T-helper 1 cell (primary cell): ENCODE results near the gene C6orf118.

Source experiments
- DNase-seq, 5 donors: peaks; one replicate each; pipeline ENCODE4 v3.0.0-alpha.2; 2012 to 2020
- total RNA-seq, 4 donors: gene quantifications; one replicate each; lab custom pipeline; 2026; lab: John Stamatoyannopoulos, UW

C6orf118 gene
- total RNA-seq, result 0 reads per million in 4 donors

GRCh38 chr6:165308926-165309731 lies at the start of gene C6orf118:
Gene C6orf118, minus strand, starts transcription at chr6:165309605. Its CDS starts 19 bp downstream, at chr6:165309586.
- no peak for DNase-seq

- DNase-seq, result no peak
Observed at GRCh38 chr6:165345700-165346099, 36.3 kb upstream of the C6orf118 start.

GRCh38 chr6:165340532-165340931 lies 31.1 kb upstream of the C6orf118 start:
- DNase-seq, result no peak

DNA sequence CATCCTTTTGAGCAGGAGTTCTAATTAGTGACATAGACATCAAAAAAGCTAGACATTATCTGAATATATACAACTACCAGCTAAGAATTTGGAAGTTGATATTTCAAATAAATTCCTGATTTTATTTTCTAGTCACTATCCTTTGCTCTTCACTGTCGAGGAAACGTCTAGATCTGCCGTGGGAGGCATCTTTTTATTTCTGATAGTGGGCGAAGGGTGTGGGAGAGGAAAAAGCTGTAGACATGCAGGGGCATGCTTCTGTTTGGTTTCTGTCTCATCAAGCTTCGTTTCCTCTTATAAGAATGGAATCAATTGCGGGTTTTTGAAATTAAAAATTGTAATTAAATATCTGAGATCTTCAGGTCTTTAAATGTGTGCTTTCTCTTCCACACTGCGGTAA lies 16.2 kb upstream of the C6orf118 start:
- DNase-seq, result no peak

DNA sequence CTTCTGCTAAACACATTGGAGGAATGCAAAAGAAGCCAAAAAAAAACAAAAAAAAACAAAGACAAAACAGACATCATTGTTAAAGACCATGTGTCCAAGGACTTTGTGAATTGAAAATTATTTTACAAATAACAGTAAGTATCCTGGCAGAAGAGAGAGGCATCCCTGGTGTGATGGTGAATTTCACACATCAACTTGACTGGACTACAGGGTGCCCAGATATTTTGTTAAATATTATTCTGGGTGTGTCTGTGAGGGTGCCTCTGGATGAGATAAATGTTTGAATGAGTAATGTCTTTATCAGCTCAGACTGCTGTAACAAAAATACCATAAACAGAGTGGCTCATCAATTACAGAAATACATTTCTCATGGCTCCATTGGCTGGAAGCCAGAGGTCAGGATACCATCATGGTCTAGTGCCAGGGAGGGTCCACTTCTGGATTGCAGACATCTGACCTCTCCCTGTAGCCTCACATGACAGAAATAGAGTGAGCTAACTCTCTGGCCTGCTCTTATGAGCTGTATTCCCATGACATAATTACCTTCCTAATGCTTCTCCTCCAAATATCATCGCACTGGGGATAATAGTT lies 12.2 kb upstream of the C6orf118 start:
- no peak for DNase-seq

GRCh38 chr6:165321150-165321549 lies 11.7 kb upstream of the C6orf118 start:
- no peak for DNase-seq

- DNase-seq, result no peak
Observed at GRCh38 chr6:165317723-165318122, 8.3 kb upstream of the C6orf118 start.

GRCh38 chr6:165306955-165307354 lies 2.5 kb downstream of the C6orf118 start:
- DNase-seq, result no peak

GRCh38 chr6:165301372-165302246 lies 7.8 kb downstream of the C6orf118 start:
- DNase-seq, result no peak

DNA sequence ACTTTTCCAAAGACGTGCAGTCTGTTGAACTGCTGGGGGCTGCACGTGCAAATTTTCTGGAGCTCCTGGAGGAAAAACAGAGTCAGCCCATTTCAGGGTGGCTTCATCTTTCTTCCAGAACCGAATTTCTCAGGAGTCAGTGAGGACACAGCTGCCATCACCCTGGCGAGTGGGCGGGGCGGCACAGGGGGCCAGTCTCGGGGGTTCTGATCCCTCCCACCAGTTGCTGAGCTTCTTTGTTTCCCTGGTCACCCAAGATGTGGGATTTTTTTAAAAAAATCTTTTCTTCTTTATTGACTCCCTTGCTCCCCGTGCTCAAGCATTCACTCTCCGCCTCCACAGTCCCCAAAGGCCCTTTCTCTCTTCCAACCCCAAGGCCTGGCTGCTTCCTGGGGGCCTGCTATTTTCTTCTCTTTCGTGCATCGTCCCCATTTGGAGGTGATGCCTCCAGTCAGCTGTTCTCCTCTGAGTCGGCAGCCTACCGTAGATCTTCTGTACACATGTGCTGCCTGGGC lies 8.9 kb downstream of the C6orf118 start:
- DNase-seq, result no peak

- DNase-seq, result no peak
Observed at GRCh38 chr6:165298875-165299274, 10.5 kb downstream of the C6orf118 start.

DNA sequence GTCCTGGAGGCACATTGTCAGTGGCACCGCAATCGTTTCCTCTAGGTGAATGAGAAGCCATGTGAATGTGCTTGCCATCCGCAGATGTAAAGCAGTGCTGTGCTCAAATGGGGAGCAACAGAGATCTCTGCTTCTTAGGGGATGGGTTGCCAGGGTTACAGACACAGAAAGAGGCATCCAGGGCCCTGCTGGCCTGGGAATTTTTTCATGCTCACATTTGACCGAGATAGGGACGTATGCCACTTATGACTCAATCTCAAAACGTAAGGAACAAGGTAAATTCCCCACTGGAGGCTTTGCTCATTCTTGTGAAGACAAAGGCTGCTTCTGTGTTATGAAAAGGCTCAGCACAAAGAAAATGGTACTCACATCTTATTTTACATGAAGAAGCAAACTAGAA lies 11.0 kb downstream of the C6orf118 start:
- DNase-seq, result no peak

- DNase-seq, result no peak
Observed at GRCh38 chr6:165292657-165293056, 16.7 kb downstream of the C6orf118 start.

GRCh38 chr6:165274611-165275010 lies 34.8 kb downstream of the C6orf118 start:
- DNase-seq, result no peak

DNA sequence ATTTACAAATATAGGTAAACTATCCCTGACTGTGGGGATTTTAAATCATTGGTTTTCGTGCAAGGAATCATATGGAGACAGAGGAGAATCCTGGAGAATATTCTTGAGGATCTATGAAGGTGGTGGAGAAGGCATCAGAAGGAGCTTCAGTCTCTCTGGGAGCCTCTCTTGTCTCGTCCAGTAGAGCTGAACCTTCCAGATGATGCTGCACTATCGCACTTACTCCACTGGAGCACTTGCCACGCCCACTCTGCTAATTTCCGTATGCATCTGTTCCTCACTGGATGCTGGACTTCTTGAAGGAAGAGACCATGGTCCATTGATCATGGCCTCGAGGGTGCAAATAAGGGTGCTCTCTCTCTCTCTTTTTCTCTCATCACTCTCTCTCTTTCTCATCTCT lies 36.8 kb downstream of the C6orf118 start:
- no peak for DNase-seq

GRCh38 chr6:165268987-165269386 lies 40.4 kb downstream of the C6orf118 start:
- no peak for DNase-seq

DNA sequence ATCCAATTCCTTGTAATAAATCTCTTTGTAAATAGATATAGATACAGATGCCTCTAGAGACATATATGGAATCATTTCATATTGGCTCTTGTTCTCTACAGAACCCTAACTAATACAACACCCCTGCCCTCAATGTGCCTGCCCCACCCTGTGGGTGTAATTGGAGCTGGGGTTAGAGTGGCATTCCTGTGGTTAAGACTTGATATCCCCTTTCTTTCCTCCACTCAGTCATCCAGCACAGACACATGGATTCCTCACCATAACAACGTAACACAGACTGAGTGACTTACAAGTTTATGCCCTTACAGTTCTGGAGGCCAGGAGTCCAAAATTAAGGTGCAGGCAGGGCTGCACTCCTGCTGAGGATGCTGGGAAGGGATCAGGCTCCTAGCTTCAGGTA lies 42.8 kb downstream of the C6orf118 start:
- no peak for DNase-seq

DNA sequence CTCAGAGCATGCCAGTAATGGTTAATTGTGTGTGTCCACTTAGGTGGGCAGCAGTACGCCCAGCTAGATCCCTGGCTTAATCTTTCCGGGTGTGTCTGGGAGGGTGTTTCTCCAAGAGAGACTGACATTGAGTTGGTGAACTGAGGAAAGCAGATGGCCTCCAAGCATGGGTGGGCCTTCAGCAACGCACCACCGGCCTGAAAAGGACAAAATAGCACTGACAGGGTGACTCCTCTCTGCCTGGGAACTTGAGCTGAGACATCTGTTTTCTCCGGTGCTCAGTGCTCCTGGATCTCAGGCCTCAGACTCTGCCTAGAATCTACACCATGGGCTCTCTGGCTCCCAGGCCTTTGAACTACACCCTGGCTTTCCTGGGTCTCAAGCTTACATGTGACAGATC lies 43.2 kb downstream of the C6orf118 start:
- DNase-seq, result no peak

- DNase-seq, result no peak
Observed at GRCh38 chr6:165260462-165260861, 48.9 kb downstream of the C6orf118 start.

- no peak for DNase-seq
Observed at GRCh38 chr6:165249808-165250207, 59.6 kb downstream of the C6orf118 start.

DNA sequence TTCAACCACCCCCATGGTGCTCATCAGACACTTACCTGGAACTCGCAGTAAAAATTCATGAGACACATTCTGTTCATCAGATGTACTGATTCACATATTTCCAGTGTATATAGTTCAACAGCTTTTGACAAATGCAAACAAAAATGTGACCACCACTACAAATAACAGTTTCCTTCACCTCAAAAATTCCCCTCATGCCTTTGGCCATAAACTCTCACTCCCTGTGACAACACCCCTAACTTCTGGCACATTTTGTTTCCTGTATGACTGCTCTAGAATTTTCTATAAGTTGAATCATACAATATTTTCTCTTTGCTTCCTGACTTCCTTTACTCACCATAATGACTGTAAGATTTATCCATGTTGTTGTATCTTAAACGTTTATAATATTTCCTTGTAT lies 63.7 kb downstream of the C6orf118 start:
- DNase-seq, result no peak

DNA sequence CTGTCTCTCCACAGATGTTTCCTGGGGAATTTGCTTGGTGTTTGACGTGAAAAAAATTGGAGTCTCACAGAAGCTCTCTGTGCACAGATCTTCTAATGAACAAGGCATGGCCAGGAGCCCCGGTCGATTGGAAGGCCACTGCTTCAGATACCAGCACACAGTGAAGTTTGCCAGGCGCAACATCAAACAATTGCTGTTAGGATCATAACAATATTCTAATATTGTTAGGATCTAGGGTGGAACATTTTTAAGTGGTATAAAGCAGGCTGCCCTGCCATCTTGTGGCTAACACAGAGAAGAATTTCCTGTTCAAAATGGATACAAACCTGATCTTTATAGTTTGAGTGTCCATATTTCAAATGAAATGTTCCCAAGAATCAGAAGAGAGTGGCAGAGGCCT lies 64.1 kb downstream of the C6orf118 start:
- DNase-seq, result no peak
